HepG2 (cell line): ENCODE results near the gene RPL11. TPM values are rescaled to one million over a fixed set of nuclear protein-coding genes. Genes with fewer than 3 reads are reported as not detected.

Experiments
- ATAC-seq: fragments of 200-7000 bp; cut with Tn5 transposase; 3 replicates; pipeline ENCODE4 v1.9.1; 2020; ENCODE audit warnings: mild to moderate bottlenecking, moderate library complexity
- BruUV-seq: library from RNA; stranded (reverse); fragments of 400-500 nt; replicated peaks from 2 replicates; lab custom pipeline; 2021; lab: Mats Ljungman, UMichigan
- CTCF ChIA-PET: fragments of 300-600 bp; formaldehyde crosslinking; extraction: SDS; loops from one replicate; lab custom pipeline; 2021; ENCODE audit warnings: low total read pairs, inconsistent platforms, low intra/inter-chr PET ratio; lab: Yijun Ruan, JAX
- POLR2A ChIA-PET: fragments of 350-600 bp; sonication (Branson Sonifier 250); formaldehyde crosslinking; loops from one replicate; lab custom pipeline; 2020; ENCODE audit warnings: antibody characterized with exemption, inconsistent platforms; lab: Yijun Ruan, JAX
- DNase-seq: peaks from one replicate; pipeline ENCODE4 v3.0.0-alpha.2; 2015; ENCODE audit warnings: low spot score
- FAIRE-seq: peaks from 3 replicates; lab custom pipeline; 2011; peaks lifted over from hg19 to GRCh38; lab: Jason Lieb, UNC
- H2AFZ ChIP-seq: one replicate; pipeline ENCODE4 v1.6.1; 2011; ENCODE audit warnings: low read length, inconsistent platforms
- H3K27ac ChIP-seq: fragments of 300-600 bp; 3 replicates; pipeline ENCODE4 v1.8.0; 2011; ENCODE audit warnings: mixed run types, mild to moderate bottlenecking, mixed read lengths, low read length, inconsistent platforms; ENCODE audit not compliant: insufficient read depth; ENCODE audit errors: extremely low read length
- H3K27me3 ChIP-seq, 2 experiments: fragments of 200-600 bp in 1 of 2; 2 replicates in 1 of 2; 3 replicates in 1 of 2; pipeline versions ENCODE4 v1.6.0 to v1.8.0; 2011; ENCODE audit warnings: low read length in 2 of 2, mild to moderate bottlenecking in 2 of 2, moderate library complexity in 2 of 2, inconsistent platforms in 1 of 2; ENCODE audit not compliant: insufficient read depth in 2 of 2, control insufficient read depth in 1 of 2
- H3K36me3 ChIP-seq, 2 experiments: fragments of 200-600 bp in 1 of 2; replicated peaks in 1 of 2; 2 replicates in 1 of 2; 3 replicates in 1 of 2; pipeline versions ENCODE4 v1.5.1 to v1.8.0; 2011; ENCODE audit warnings: low read length in 2 of 2, inconsistent platforms in 1 of 2; ENCODE audit not compliant: insufficient read depth in 2 of 2, control insufficient read depth in 1 of 2
- H3K4me1 ChIP-seq: 2 replicates; pipeline ENCODE4 v1.5.1; 2012; ENCODE audit warnings: low read length, inconsistent platforms; ENCODE audit not compliant: insufficient read depth
- H3K4me2 ChIP-seq: 2 replicates; pipeline ENCODE4 v1.6.0; 2011; ENCODE audit warnings: low read depth, low read length, inconsistent platforms
- H3K4me3 ChIP-seq, 3 experiments: fragments of 200-600 bp in 1 of 3; sonication (generic), shearing (Covaris generic) in 1 of 3; replicated peaks in 1 of 3; 2 replicates each; pipeline ENCODE4 v1.5.1; 2011 to 2016; ENCODE audit warnings: low read length in 3 of 3, inconsistent platforms in 2 of 3, low read depth in 2 of 3, mild to moderate bottlenecking in 2 of 3, control low read depth in 1 of 3, mixed read lengths in 1 of 3; ENCODE audit not compliant: insufficient read depth in 1 of 3
- H3K79me2 ChIP-seq: one replicate; pipeline ENCODE4 v1.6.1; 2011; ENCODE audit warnings: low read length, inconsistent platforms; ENCODE audit not compliant: insufficient read depth
- H3K9ac ChIP-seq: 2 replicates; pipeline ENCODE4 v1.6.0; 2011; ENCODE audit warnings: mild to moderate bottlenecking, low read depth, low read length, inconsistent platforms; ENCODE audit not compliant: insufficient read depth
- H3K9me3 ChIP-seq: 2 replicates; pipeline ENCODE4 v1.5.1; 2012; ENCODE audit warnings: mild to moderate bottlenecking, low read length
- H4K20me1 ChIP-seq: 2 replicates; pipeline ENCODE4 v1.6.0; 2011; ENCODE audit warnings: inconsistent platforms, mild to moderate bottlenecking, low read length, moderate library complexity; ENCODE audit not compliant: insufficient read depth
- ARID2 ChIP-seq: sonication (generic); formaldehyde crosslinking; IDR thresholded peaks from 2 replicates; pipeline ENCODE4 v1.8.1; 2022; ENCODE audit warnings: mild to moderate bottlenecking, missing genetic modification reagents, borderline replicate concordance
- CREB1 ChIP-seq, 2 experiments: fragments of 450-650 bp in 1 of 2; IDR thresholded peaks; 2 replicates each; pipeline ENCODE4 v1.6.1; 2016 to 2017; ENCODE audit warnings: control low read depth in 1 of 2, mild to moderate bottlenecking in 1 of 2, missing compliant biosample characterization in 1 of 2, missing genetic modification characterization in 1 of 2
- FOXJ3 ChIP-seq: sonication (generic); formaldehyde crosslinking; IDR thresholded peaks from 2 replicates; pipeline ENCODE4 v1.4.0; 2020; ENCODE audit warnings: missing genetic modification reagents, mild to moderate bottlenecking, borderline replicate concordance
- FOXP4 ChIP-seq: sonication (generic); formaldehyde crosslinking; IDR thresholded peaks from 2 replicates; pipeline ENCODE4 v1.4.0; 2020; ENCODE audit warnings: missing genetic modification reagents
- KMT2B ChIP-seq: IDR thresholded peaks from 2 replicates; pipeline ENCODE4 v1.6.1; 2016; ENCODE audit warnings: missing genetic modification reagents, missing compliant biosample characterization
- MEIS1 ChIP-seq: sonication (generic); formaldehyde crosslinking; IDR thresholded peaks from 2 replicates; pipeline ENCODE4 v1.9.0; 2021; ENCODE audit warnings: mild to moderate bottlenecking, missing genetic modification reagents, moderate library complexity, borderline replicate concordance
- MTA1 ChIP-seq: sonication (generic); formaldehyde crosslinking; IDR thresholded peaks from 2 replicates; pipeline ENCODE4 v1.4.0; 2020; ENCODE audit warnings: missing genetic modification reagents, mild to moderate bottlenecking, borderline replicate concordance
- NFYC ChIP-seq: IDR thresholded peaks from 2 replicates; pipeline ENCODE4 v1.6.1; 2016; ENCODE audit warnings: missing genetic modification reagents, missing compliant biosample characterization
- NR2C2 ChIP-seq: sonication (generic); formaldehyde crosslinking; IDR thresholded peaks from 2 replicates; pipeline ENCODE4 v1.4.0; 2020; ENCODE audit warnings: missing genetic modification reagents, mild to moderate bottlenecking, moderate library complexity, borderline replicate concordance
- NR2F6 ChIP-seq, 2 experiments: IDR thresholded peaks; 2 replicates each; pipeline ENCODE4 v1.6.1; 2016; ENCODE audit warnings: antibody characterized with exemption in 1 of 2, mild to moderate bottlenecking in 1 of 2
- PBX2 ChIP-seq: IDR thresholded peaks from 2 replicates; pipeline ENCODE4 v1.6.1; 2016; ENCODE audit warnings: control low read depth
- SIN3B ChIP-seq: fragments of 150-350 bp; IDR thresholded peaks from 2 replicates; pipeline ENCODE4 v1.6.1; 2014; ENCODE audit warnings: low read length
- ZFP37 ChIP-seq: sonication (generic); formaldehyde crosslinking; IDR thresholded peaks from 2 replicates; pipeline ENCODE4 v1.4.0; 2020; ENCODE audit warnings: missing genetic modification reagents, borderline replicate concordance
- ZNF207 ChIP-seq: fragments of 450-650 bp; IDR thresholded peaks from 2 replicates; pipeline ENCODE4 v1.6.1; 2016; ENCODE audit warnings: antibody characterized with exemption, borderline replicate concordance
- ZNF326 ChIP-seq: sonication (generic); formaldehyde crosslinking; IDR thresholded peaks from 2 replicates; pipeline ENCODE4 v1.4.0; 2020; ENCODE audit warnings: missing genetic modification reagents, borderline replicate concordance
- ZNF362 ChIP-seq: sonication (generic); formaldehyde crosslinking; IDR thresholded peaks from 2 replicates; pipeline ENCODE4 v1.4.0; 2020; ENCODE audit warnings: missing genetic modification reagents, mild to moderate bottlenecking, borderline replicate concordance
- ZNF367 ChIP-seq: sonication (generic); formaldehyde crosslinking; IDR thresholded peaks from 2 replicates; pipeline ENCODE4 v1.4.0; 2020; ENCODE audit warnings: missing genetic modification reagents, borderline replicate concordance
- ZNF614 ChIP-seq: IDR thresholded peaks from 2 replicates; pipeline ENCODE4 v1.6.1; 2018; ENCODE audit warnings: missing biosample characterization, missing genetic modification reagents, inconsistent platforms, borderline replicate concordance
- ZSCAN25 ChIP-seq: sonication (generic); formaldehyde crosslinking; IDR thresholded peaks from 2 replicates; pipeline ENCODE4 v1.8.0; 2022; ENCODE audit warnings: mild to moderate bottlenecking, missing genetic modification reagents
- WGBS: methylation state at CpG from one replicate; pipeline ENCODE4 v1.1.6; 2017; ENCODE audit warnings: low lambda C conversion rate; 5-methylcytosine and 5-hydroxymethylcytosine counted together
- in situ Hi-C: cut with HindIII; loops from 2 replicates; pipeline ENCODE4 v1.10.0; 2017; ENCODE audit warnings: low pct_unique_long_range_greater_than_20kb; ENCODE audit not compliant: extremely low pct_ligation_motif_present
- intact Hi-C: fragments of 100-400 bp; cut with micrococcal nuclease; formaldehyde crosslinking; loops from one replicate; pipeline ENCODE4 v1.10.0; 2022; ENCODE audit not compliant: unreplicated experiment
- polyA plus RNA-seq, 8 experiments: library from polyadenylated mRNA; depleted of rRNA in 3 of 8; stranded (reverse) in 7 of 8; unstranded in 1 of 8; fragments of >200 nt; fragmentation: Illumina TruSeq in 4 of 8; extraction: Trizol in 4 of 8; gene quantifications; 2 replicates each; pipeline versions ENCODE4 v1.2.1 to v1.2.3, GENCODE V29; 2011 to 2016; ENCODE audit warnings: low read depth in 4 of 8, missing spikeins in 1 of 8, mixed read lengths in 1 of 8; ENCODE audit not compliant: insufficient read depth in 1 of 8
- total RNA-seq, 5 experiments: library from RNA; depleted of rRNA; stranded (reverse); fragments of >200 nt; fragmentation: Illumina TruSeq; extraction: Trizol; gene quantifications; 2 replicates each; pipeline ENCODE4 v1.2.3, GENCODE V29; 2016; ENCODE audit warnings: low read depth in 1 of 5

RPL11 gene
- total and polyA plus RNA-seq, 2 of the 13 experiments (the other 11 are each of a cell fraction or from before 2014, with no cell fraction given), result 1,682 to 2,010 TPM

- POLR2A ChIA-PET, result no interaction called here
Observed at GRCh38 chr1:23646541-23646940, 45.1 kb upstream of the RPL11 start.

More at GRCh38 chr1:23646541-23646940, 45.1 kb upstream of the RPL11 start:
- H3K9ac ChIP-seq, result no peak overlapping the region
- no peak for TF ChIP-seq MEIS1 (CRISPR knock-in tag)
- TF ChIP-seq PBX2 (CRISPR knock-in tag), result no peak
- TF ChIP-seq ZNF367 (CRISPR knock-in tag), result no peak
- no peak for TF ChIP-seq NFYC (CRISPR knock-in tag)
- no peak for TF ChIP-seq ZNF614 (CRISPR knock-in tag)
- no peak for TF ChIP-seq ZNF326 (CRISPR knock-in tag)
- no peak for TF ChIP-seq MTA1 (CRISPR knock-in tag)
- TF ChIP-seq CREB1 (IDR thresholded peaks at IDR 0.05), result no peak
- TF ChIP-seq CREB1 (CRISPR knock-in tag; IDR thresholded peaks at IDR 0.05), result no peak
- no peak for TF ChIP-seq NR2F6 (IDR thresholded peaks at IDR 0.05)
- TF ChIP-seq NR2F6 (CRISPR knock-in tag; IDR thresholded peaks at IDR 0.05), result no peak
- no peak for TF ChIP-seq ZSCAN25
- TF ChIP-seq KMT2B (CRISPR knock-in tag), result no peak
- no peak for TF ChIP-seq FOXJ3 (CRISPR knock-in tag)
- no peak for TF ChIP-seq ARID2 (CRISPR knock-in tag)
- TF ChIP-seq FOXP4 (CRISPR knock-in tag), result no peak
- no peak for TF ChIP-seq NR2C2 (CRISPR knock-in tag)
- no peak for TF ChIP-seq ZFP37
- TF ChIP-seq SIN3B, result no peak
- no peak for TF ChIP-seq ZNF362
- no peak for TF ChIP-seq ZNF207
- intact Hi-C loops (no loop called here), in situ Hi-C loops (no loop called here)
- DNase-seq (no peak), FAIRE-seq (no peak), ATAC-seq (no peak)
- no peak overlapping the region for H3K4me3 ChIP-seq
- H3K4me2 ChIP-seq, result no peak overlapping the region
- no peaks in the 10 kb centered on the region for H3K9me3 ChIP-seq
- CTCF ChIA-PET, result no interaction called here
- no peaks in the 10 kb centered on the region for H3K36me3 ChIP-seq
- WGBS, result 9% methylated on average over 6 of the region's 6 CpGs
- no peaks in the 10 kb centered on the region for H3K79me2 ChIP-seq
- H4K20me1 ChIP-seq, result no peaks in the 10 kb centered on the region
- peaks cover 18% of the 10 kb centered on the region; the same call in 1 of the 2 replicates for H3K4me1 ChIP-seq
- H3K27ac ChIP-seq, result no peak overlapping the region
- BruUV-seq, result no TSS peak
- H2AFZ ChIP-seq, result no peak overlapping the region
- H3K27me3 ChIP-seq, result peaks cover 8 to 34% of the 10 kb centered on the region in 2 experiments; a peak in 3 of 5 replicates
